Heart left ventricle (tissue), 16 donors: Measurements from ENCODE around the gene CTAGE9. TPM values are rescaled to one million over a fixed set of nuclear protein-coding genes. Genes with fewer than 3 reads are reported as not detected.

Source experiments
- ATAC-seq, 4 donors: fragments of 200-7000 bp; cut with Tn5 transposase; one replicate each; pipeline ENCODE4 v1.9.1; 2020 to 2022; ENCODE audit warnings: moderate library complexity in 4 of 4, mild to moderate bottlenecking in 3 of 4, moderate number of reproducible peaks in 1 of 4
- DNase-seq, 5 donors: peaks; one replicate each; pipeline ENCODE4 v3.0.0-alpha.2; 2020
- H3K27ac ChIP-seq, 12 donors: fragments of 200-600 bp; sonication (generic) in 4 of 12; one replicate each; pipeline versions ENCODE4 v1.5.0 to v1.8.0; 2016 to 2022; ENCODE audit warnings: mild to moderate bottlenecking in 2 of 12
- H3K27me3 ChIP-seq, 9 donors: fragments of 200-600 bp; sonication (generic) in 2 of 9; one replicate each; pipeline versions ENCODE4 v1.5.1 to v1.8.0; 2016 to 2022; ENCODE audit warnings: mild to moderate bottlenecking in 3 of 9
- H3K36me3 ChIP-seq, 9 donors: fragments of 200-600 bp; sonication (generic) in 2 of 9; one replicate each; pipeline versions ENCODE4 v1.5.0 to v1.8.0; 2018 to 2022; ENCODE audit warnings: mild to moderate bottlenecking in 2 of 9
- H3K4me1 ChIP-seq, 12 donors: fragments of 200-600 bp; sonication (generic) in 4 of 12; one replicate each; pipeline versions ENCODE4 v1.5.0 to v1.8.0; 2016 to 2022; ENCODE audit warnings: mild to moderate bottlenecking in 3 of 12
- H3K4me3 ChIP-seq, 12 donors: fragments of 200-600 bp; sonication (generic) in 4 of 12; one replicate each; pipeline versions ENCODE4 v1.5.0 to v1.8.0; 2017 to 2022; ENCODE audit warnings: mild to moderate bottlenecking in 9 of 12, moderate library complexity in 4 of 12
- H3K9me3 ChIP-seq, 12 donors: fragments of 200-600 bp; sonication (generic) in 4 of 12; one replicate each; pipeline versions ENCODE4 v1.5.0 to v1.8.0; 2016 to 2022; ENCODE audit warnings: mild to moderate bottlenecking in 1 of 12
- POLR2A ChIP-seq, 2 donors: fragments of 450-650 bp; IDR thresholded peaks; one replicate each; pipeline ENCODE4 v1.6.1; 2017; ENCODE audit warnings: antibody characterized with exemption in 2 of 2, mild to moderate bottlenecking in 2 of 2, moderate library complexity in 2 of 2
- WGBS, 4 donors: extraction: QIAGEN DNeasy Blood & Tissue Kit in 2 of 4; methylation state at CpG; one replicate each; pipeline versions ENCODE4 v1.1.5 to v1.1.7; 2013 to 2018; 5-methylcytosine and 5-hydroxymethylcytosine counted together
- intact Hi-C, 10 donors: fragments of 100-400 bp; cut with DNase I; formaldehyde crosslinking; loops; one replicate each; pipeline versions ENCODE4 v1.11.1 to v1.14.2; 2022
- polyA plus RNA-seq, 2 donors: library from polyadenylated mRNA; stranded (reverse); fragments of 200-250 nt; gene quantifications; one replicate each; pipeline ENCODE4 v1.2.3, GENCODE V29; 2013
- total RNA-seq, 9 donors: library from RNA; depleted of rRNA in 2 of 9; stranded (reverse); fragments of >200 nt in 2 of 9; fragmentation: NEBNext Ultra II Directional in 3 of 9; extraction: Animal tissue kit (Norgen Biotek cat#: 25700) in 3 of 9; gene quantifications; one replicate each; pipeline versions ENCODE4 v1.1.0 to v1.2.4, GENCODE V29; 2016 to 2023
- TF ChIP-seq, protein P1 (sequence below), 12 donors: fragments of 200-600 bp; sonication (generic) in 4 of 12; IDR thresholded peaks; one replicate each; pipeline versions ENCODE4 v1.5.0 to v1.8.0; 2018 to 2022; ENCODE audit warnings: antibody characterized with exemption in 12 of 12, mild to moderate bottlenecking in 5 of 12
- donor health status: ischemic (EF 13 %, LVEDD 7.1; RV severe dilation, severe dysfunction).
- donor health status: healthy with polysubstance abuse.
- donor health status: DM: no; HTN: yes; CAD: no.
- donor health status: DM: no; HTN: no; CAD: no.
- donor health status: ischemic (EF 25% LVEDD 6.9; RV normal size, moderate dysfunction).
- donor health status: ischemic (EF 25% LVEDD 5.7; RV mildly dilated, moderate dysfunction).
- donor health status: healthy.
- donor health status: DM: yes; HTN: yes; CAD: no.
- donor health status: ischemic (EF 35%, LVEDD 5.7; RV mildly dilated, moderate dysfunction).
- donor health status: nonischemic (EF 11% LVEDD 7.7; RV severe dilation, severe dysfunction).
- donor health status: DM: yes; HTN: yes; CAD: no.
- donor health status: PGD.
- donor health status: ischemic (EF 29% LVEDD 5.4; RV normal size, mild dysfunction).
- donor health status: nonischemic (EF 23%, LVEDD 6.1; RV moderate dilation, normal function).

Gene CTAGE9
- total and polyA plus RNA-seq, 11 donors, result not detected

DNA sequence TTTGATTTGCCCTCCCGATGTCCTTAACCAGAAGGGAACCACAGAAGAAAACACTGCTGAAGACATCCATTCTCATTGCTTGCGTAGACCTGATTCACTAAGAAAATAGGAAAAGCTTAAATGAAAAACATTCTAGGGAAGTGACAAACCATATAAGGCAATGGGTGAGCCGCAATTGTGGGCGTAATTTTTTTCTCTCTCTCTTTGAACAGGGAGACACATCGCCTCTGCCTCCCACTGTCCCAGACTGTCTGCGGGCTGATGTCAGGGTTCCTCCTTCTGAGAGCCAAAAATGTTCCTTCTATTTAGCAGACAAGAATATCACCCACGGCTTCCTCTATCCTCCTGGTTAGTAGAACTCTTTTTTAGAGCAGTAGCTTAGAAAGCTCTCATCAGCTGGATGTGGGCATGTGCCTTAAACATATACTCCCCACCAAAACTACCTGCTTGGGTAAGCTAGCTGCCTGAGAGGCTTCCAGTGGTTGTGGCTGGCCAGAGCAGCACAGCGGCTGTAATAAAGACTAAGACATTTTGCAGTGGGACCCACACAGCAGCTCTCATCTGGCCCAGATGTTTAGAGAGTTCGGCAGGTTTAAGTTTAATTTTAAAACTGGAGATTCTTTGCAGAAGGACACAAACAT is 22.7 kb upstream of the CTAGE9 start:
- no peaks in the 10 kb centered on the region for H3K9me3 ChIP-seq
- ATAC-seq (peak in 3 of 4 donors; percentile 39 to 88 (median 76)), DNase-seq (peak in 2 of 5 donors; percentile 30 to 48)
- no peak for TF ChIP-seq POLR2A (IDR thresholded peaks at IDR 0.05)
- H3K27me3 ChIP-seq, result no peaks in the 10 kb centered on the region
- intact Hi-C loops, result no loop called here
- H3K4me1 ChIP-seq, result peaks cover 0 to 4% (median 0%) of the 10 kb centered on the region in 12 donors
- 64 to 71% (median 66%) methylated on average over 9 of the region's 9 CpGs for WGBS, 4 donors
- H3K27ac ChIP-seq, result no peak overlapping the region
- H3K4me3 ChIP-seq, result no peak overlapping the region
- no peaks in the 10 kb centered on the region for H3K36me3 ChIP-seq

DNA sequence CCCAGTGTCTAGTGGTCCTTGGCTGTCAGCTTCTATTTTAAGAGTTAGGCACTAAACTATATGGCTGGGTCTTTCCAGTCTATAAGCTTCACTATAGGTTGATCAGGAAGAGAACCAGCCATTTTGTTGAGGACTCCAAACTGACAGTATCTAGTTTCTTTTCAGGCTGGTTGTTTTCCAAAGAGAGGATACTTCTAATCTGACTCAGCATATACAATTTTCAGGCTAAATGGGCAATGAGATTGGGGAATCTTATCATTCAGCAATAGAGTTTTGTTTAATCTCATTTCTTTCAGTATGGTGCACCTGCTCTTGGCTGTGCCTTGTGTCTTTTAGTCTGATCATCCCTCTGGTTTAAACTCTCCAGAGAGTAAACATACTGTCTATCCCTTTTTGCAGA is 20.4 kb upstream of the CTAGE9 start:
- Histone ChIP-seq H3K36me3 (no peaks in the 10 kb centered on the region), H3K27ac (no peak overlapping the region), H3K4me1 (peaks cover 0 to 4% (median 0%) of the 10 kb centered on the region in 12 donors), H3K27me3 (no peaks in the 10 kb centered on the region), H3K9me3 (peaks cover 0 to 9% (median 0%) of the 10 kb centered on the region in 12 donors), H3K4me3 (no peak overlapping the region)
- intact Hi-C loops, result no loop called here
- ATAC-seq (no peak), DNase-seq (no peak)
- TF ChIP-seq, protein P1, sequence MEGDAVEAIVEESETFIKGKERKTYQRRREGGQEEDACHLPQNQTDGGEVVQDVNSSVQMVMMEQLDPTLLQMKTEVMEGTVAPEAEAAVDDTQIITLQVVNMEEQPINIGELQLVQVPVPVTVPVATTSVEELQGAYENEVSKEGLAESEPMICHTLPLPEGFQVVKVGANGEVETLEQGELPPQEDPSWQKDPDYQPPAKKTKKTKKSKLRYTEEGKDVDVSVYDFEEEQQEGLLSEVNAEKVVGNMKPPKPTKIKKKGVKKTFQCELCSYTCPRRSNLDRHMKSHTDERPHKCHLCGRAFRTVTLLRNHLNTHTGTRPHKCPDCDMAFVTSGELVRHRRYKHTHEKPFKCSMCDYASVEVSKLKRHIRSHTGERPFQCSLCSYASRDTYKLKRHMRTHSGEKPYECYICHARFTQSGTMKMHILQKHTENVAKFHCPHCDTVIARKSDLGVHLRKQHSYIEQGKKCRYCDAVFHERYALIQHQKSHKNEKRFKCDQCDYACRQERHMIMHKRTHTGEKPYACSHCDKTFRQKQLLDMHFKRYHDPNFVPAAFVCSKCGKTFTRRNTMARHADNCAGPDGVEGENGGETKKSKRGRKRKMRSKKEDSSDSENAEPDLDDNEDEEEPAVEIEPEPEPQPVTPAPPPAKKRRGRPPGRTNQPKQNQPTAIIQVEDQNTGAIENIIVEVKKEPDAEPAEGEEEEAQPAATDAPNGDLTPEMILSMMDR (IDR thresholded peaks at IDR 0.05), result no peak
- no peak for TF ChIP-seq POLR2A (IDR thresholded peaks at IDR 0.05)

DNA sequence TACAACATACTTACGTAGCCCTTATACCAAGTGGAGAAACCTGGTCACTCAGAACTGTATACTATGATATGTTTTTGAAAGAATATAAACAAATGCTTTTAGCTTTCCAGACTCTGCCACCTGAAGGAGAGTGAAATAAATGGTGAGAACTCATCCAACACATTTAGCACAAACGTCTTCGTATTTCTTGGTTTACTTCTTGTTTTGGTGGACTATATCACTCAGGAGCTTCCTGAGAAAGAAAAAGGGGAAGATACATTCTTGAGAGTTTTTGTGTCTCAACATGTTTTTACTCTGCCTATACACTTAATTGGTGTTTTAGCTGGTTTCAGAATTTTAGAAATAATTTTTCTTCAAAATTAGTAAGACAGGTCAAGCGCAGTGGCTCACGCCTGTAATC is 19.4 kb upstream of the CTAGE9 start:
- DNase-seq, result no peak
- H3K9me3 ChIP-seq, result peaks cover 0 to 11% (median 1%) of the 10 kb centered on the region in 12 donors
- H3K36me3 ChIP-seq, result no peaks in the 10 kb centered on the region
- H3K27me3 ChIP-seq, result no peaks in the 10 kb centered on the region
- no peak for TF ChIP-seq POLR2A (IDR thresholded peaks at IDR 0.05)
- TF ChIP-seq, protein P1 (IDR thresholded peaks at IDR 0.05), result no peak
- no peak overlapping the region for H3K4me3 ChIP-seq
- no peak overlapping the region for H3K27ac ChIP-seq
- H3K4me1 ChIP-seq, result peaks cover 0 to 4% (median 0%) of the 10 kb centered on the region in 12 donors
- ATAC-seq, result no peak
- 84 to 92% (median 88%) methylated on average over 5 of the region's 5 CpGs for WGBS, 4 donors
- intact Hi-C loops, result no loop called here

DNA sequence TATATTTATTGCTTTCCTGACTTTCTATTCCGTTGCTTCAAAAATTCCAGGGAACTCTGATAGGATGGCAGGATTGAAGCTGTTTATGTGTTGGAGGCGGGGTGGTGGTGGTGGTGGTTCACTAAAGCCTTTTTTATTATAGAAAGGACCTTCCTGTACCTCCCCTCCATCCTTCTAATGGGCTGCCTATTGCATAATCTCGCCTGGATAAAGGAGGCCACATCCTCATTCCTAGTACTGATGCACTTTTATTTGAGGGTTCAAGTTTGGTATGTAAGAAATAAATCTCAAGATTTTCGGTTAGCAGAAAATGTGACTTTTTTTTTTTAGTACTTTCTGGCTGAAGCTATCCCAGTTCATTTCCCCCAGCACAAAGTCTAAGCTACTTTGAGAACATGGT is 18.7 kb upstream of the CTAGE9 start:
- TF ChIP-seq, protein P1 (IDR thresholded peaks at IDR 0.05), result no peak
- no peak for TF ChIP-seq POLR2A (IDR thresholded peaks at IDR 0.05)
- Histone ChIP-seq H3K9me3 (peaks cover 0 to 11% (median 1%) of the 10 kb centered on the region in 12 donors), H3K36me3 (no peaks in the 10 kb centered on the region), H3K4me3 (no peak overlapping the region), H3K27me3 (no peaks in the 10 kb centered on the region), H3K27ac (no peak overlapping the region), H3K4me1 (peaks cover 0 to 4% (median 0%) of the 10 kb centered on the region in 12 donors)
- DNase-seq, result no peak
- intact Hi-C loops, result no loop called here
- ATAC-seq, result no peak
- 73 to 76% (median 74%) methylated on average over 4 of the region's 4 CpGs for WGBS, 4 donors
